Neural crest cell (in vitro differentiated cells): ENCODE data around the gene LIN52. TPM values are rescaled to one million over a fixed set of nuclear protein-coding genes. Genes with fewer than 3 reads are reported as not detected.

Experiments used
- DNase-seq: peaks from one replicate; pipeline ENCODE4 v3.0.0; 2021; ENCODE audit warnings: low read depth, mixed read lengths, low spot score
- H3K27ac Mint-ChIP-seq: one replicate; pipeline ENCODE4 v1.8.0; 2021; ENCODE audit warnings: mild to moderate bottlenecking, mixed read lengths; ENCODE audit not compliant: unreplicated experiment
- H3K27me3 Mint-ChIP-seq: 2 replicates; pipeline ENCODE4 v1.8.0; 2021; ENCODE audit warnings: low read depth, mild to moderate bottlenecking, mixed read lengths
- H3K36me3 Mint-ChIP-seq: 2 replicates; pipeline ENCODE4 v1.8.0; 2021; ENCODE audit warnings: low read depth, mild to moderate bottlenecking, mixed read lengths
- H3K4me1 Mint-ChIP-seq: 2 replicates; pipeline ENCODE4 v1.8.0; 2021; ENCODE audit warnings: mixed read lengths
- H3K4me3 Mint-ChIP-seq: one replicate; pipeline ENCODE4 v1.8.0; 2021; ENCODE audit warnings: mild to moderate bottlenecking, mixed read lengths
- H3K9me3 Mint-ChIP-seq: 2 replicates; pipeline ENCODE4 v1.8.0; 2021; ENCODE audit warnings: mixed read lengths
- total RNA-seq: library from RNA; stranded (reverse); gene quantifications from 2 replicates; pipeline ENCODE4 v1.2.1, GENCODE V29; 2021
- TF ChIP-seq, protein P1 (sequence below): fragments of 200-600 bp; sonication (generic); conservative IDR thresholded peaks from 2 replicates; pipeline ENCODE4 v1.5.0; 2021; ENCODE audit warnings: antibody characterized with exemption, mild to moderate bottlenecking

The LIN52 gene
- total RNA-seq, 1 donor from 2014 or later = 22.4 TPM

DNA sequence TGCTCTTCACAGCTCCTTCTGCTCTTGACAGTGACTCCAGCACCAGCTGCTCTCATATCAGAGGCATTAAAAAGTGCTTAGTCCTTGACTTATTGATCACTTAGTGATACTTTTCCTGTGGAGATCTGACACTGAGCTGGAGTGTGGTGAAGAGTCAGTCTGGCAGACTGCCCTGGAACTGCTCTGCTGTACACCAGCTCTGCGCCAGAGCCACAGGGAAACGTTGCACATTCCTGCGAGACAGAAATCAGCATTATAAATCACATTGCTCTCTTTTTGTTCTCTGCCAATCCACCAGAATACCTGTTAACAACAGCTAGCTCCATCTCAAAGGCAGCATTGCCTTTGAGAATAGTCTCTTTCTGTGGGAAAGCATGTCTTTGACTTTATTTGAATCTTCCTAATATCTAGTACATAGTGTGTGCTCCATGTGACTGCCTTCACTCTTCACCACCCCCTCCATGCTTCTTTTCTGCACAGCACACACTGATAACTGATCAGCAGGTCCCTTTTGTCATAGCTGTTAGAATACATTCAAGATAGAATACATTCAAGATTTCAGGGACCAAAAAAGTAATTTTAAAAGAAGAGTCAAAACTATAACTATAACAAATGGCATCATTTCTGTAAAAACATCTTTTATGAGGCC lies 106.3 kb downstream of the LIN52 start:
- TF ChIP-seq, protein P1, sequence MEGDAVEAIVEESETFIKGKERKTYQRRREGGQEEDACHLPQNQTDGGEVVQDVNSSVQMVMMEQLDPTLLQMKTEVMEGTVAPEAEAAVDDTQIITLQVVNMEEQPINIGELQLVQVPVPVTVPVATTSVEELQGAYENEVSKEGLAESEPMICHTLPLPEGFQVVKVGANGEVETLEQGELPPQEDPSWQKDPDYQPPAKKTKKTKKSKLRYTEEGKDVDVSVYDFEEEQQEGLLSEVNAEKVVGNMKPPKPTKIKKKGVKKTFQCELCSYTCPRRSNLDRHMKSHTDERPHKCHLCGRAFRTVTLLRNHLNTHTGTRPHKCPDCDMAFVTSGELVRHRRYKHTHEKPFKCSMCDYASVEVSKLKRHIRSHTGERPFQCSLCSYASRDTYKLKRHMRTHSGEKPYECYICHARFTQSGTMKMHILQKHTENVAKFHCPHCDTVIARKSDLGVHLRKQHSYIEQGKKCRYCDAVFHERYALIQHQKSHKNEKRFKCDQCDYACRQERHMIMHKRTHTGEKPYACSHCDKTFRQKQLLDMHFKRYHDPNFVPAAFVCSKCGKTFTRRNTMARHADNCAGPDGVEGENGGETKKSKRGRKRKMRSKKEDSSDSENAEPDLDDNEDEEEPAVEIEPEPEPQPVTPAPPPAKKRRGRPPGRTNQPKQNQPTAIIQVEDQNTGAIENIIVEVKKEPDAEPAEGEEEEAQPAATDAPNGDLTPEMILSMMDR = no peak
- DNase-seq = no peak
- Mint-ChIP-seq H3K27ac (no peak overlapping the region), H3K36me3 (no peaks in the 10 kb centered on the region), H3K9me3 (no peaks in the 10 kb centered on the region), H3K4me3 (no peak overlapping the region), H3K27me3 (no peaks in the 10 kb centered on the region), H3K4me1 (peaks cover 7% of the 10 kb centered on the region)

DNA sequence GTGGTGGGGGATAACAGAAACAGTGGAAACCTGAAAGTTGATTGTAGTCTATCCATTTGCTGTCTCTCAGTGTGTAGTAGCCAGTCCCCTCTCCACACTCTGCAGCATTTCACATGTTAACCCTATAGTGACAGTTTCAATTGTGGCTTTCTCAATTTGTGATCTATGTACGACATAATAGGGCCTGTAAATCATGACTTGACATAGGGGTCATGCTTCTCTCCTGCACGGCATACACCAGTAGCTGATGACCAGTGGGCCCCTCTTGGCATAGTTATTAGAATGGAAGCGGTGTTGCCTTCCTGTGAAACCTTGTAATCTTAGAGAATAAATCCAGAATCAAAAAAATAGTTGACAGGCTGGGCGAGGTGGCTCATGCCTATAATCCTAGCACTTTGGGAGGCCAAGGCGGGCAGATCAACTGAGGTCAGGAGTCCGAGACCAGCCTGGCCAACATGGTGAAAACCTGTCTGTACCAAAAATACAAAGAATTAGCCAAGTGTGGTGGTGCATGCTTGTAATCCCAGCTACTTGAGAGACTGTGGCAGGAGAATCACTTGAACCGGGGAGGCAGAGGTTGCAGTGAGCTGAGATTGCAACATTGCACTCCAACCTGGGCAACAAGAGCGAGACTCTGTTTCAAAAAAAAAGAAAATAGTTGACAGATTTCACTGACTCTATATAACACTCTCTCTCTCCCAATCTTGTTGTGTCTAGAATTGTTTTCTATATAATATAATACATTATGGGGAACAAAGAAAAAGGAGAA lies 109.9 kb downstream of the LIN52 start:
- H3K27ac Mint-ChIP-seq = no peak overlapping the region
- TF ChIP-seq, protein P1 = no peak
- no peak overlapping the region for H3K4me3 Mint-ChIP-seq
- H3K9me3 Mint-ChIP-seq = no peaks in the 10 kb centered on the region
- H3K4me1 Mint-ChIP-seq = peaks cover 7% of the 10 kb centered on the region
- no peaks in the 10 kb centered on the region for H3K27me3 Mint-ChIP-seq
- H3K36me3 Mint-ChIP-seq = peaks cover 3% of the 10 kb centered on the region
- no peak for DNase-seq

DNA sequence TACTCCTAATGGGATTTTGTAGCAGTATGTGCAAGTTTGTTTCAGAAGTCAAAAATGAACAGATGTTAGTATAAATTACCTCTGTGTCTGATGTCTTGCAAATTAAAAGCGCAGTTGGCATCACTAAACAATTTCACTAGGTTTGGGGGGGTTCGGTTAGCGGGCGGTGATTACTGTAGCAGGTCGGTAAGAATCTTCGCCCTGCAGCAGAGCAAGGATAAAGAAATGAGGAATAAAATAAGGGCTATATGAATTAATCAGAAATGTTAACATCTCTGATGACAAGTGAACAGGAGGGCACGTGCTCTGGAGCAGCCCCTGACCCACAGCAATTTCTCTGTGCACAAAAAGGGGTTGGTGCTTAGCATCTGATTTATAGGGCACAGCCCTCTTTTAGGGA lies 110.9 kb downstream of the LIN52 start:
- Mint-ChIP-seq H3K27ac (no peak overlapping the region), H3K27me3 (no peaks in the 10 kb centered on the region), H3K36me3 (peaks cover 3% of the 10 kb centered on the region), H3K4me1 (peaks cover 7% of the 10 kb centered on the region), H3K4me3 (no peak overlapping the region), H3K9me3 (no peaks in the 10 kb centered on the region)
- TF ChIP-seq, protein P1 = no peak
- DNase-seq = no peak

DNA sequence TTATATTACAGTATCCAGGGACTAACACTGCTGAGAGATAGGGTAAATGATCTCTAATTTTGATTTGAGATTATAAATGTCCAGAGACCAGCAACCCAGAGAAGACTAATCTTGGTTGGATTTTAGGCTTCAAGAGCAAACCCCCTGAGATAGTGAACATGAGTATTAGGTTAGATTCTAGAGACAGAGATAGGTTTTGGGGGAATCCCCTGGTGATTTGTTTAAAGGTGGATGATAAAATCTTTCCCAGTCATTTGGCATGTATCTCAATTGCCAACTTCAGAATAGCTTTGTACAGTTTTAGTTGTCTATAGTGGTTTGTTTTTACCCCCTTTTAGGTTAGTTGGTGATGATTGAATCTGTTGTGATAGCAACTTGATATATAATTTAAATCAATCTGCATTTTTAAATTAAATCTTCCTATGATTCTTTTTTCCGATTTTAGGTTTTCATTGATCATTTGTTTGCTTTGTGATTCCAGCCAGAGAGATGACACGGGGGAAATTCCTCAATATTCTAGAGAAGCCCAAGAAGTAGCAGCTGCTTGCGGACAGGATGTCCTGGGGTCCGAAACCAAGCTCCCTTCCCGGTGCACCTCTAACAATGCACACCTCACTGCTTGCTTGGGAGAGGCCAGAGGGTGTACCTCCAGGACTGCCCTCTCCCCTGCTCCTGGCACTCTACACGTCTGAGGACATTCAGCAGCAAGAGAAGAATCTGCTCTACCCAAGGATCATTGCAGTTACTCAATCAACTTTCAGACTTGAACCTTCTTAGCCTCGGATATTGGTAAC lies 113.9 kb downstream of the LIN52 start:
- TF ChIP-seq, protein P1 = no peak
- Mint-ChIP-seq H3K4me3 (no peak overlapping the region), H3K36me3 (peaks cover 3% of the 10 kb centered on the region), H3K27ac (no peak overlapping the region), H3K27me3 (no peaks in the 10 kb centered on the region), H3K4me1 (no peaks in the 10 kb centered on the region), H3K9me3 (no peaks in the 10 kb centered on the region)
- DNase-seq = no peak

DNA sequence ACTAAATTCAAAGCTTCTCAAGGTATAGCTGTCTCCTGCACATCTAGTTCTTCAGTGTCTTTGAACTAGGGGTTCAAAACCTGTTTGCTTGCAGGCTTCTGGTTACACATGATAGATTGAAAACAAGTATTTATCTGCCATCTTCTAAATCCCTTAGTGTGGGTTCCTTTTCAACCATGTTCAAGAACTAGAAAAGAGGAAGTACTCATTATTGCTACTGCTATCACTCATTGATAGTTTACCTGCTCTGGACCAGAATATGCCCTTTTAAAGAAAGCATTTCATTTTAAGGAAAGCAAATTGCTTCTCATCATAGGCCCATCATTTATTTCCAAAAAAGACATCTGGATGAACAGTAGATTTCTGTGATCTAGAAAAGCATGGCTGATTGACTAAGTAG lies 117.4 kb downstream of the LIN52 start:
- peaks cover 6% of the 10 kb centered on the region for H3K4me1 Mint-ChIP-seq
- peaks cover 3% of the 10 kb centered on the region for H3K36me3 Mint-ChIP-seq
- H3K9me3 Mint-ChIP-seq = no peaks in the 10 kb centered on the region
- H3K27ac Mint-ChIP-seq = no peak overlapping the region
- no peak overlapping the region for H3K4me3 Mint-ChIP-seq
- no peaks in the 10 kb centered on the region for H3K27me3 Mint-ChIP-seq
- no peak for DNase-seq
- TF ChIP-seq, protein P1 = no peak
